Vagina (tissue), 2 donors: Measurements from ENCODE around the gene NELL1.

ENCODE experiments used
- POLR2A ChIP-seq, 2 donors: fragments of 450-650 bp; IDR thresholded peaks; one replicate each; pipeline ENCODE4 v1.6.1; 2017; ENCODE audit warnings: antibody characterized with exemption in 2 of 2, mild to moderate bottlenecking in 2 of 2, moderate library complexity in 2 of 2
- POLR2AphosphoS5 ChIP-seq, 2 donors: sonication (generic); formaldehyde crosslinking; IDR thresholded peaks; one replicate each; pipeline ENCODE4 v1.9.0; 2017; ENCODE audit warnings: antibody characterized with exemption in 2 of 2, mild to moderate bottlenecking in 2 of 2, low read depth in 1 of 2; ENCODE audit not compliant: insufficient read depth in 1 of 2

DNA sequence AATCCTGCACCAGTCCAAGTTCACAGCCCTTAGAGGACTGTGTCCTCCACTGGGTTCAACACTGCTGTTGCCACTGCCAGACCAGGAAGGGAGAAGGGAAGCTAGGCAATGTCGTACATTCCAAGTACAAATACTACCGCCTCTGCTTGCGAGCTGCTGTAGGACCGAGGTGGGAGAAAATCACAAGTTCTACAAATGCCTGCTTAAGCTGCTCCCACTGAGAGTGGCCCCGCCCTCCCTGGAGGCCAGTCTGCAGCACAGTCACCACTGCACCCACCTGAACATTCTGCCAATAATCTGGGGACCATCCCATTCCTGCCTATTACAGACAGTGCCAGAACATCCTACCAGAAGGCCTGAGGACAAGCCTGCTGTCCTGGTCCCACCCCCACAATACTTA, 816.0 kb downstream of the NELL1 start:
- TF ChIP-seq POLR2AphosphoS5 (IDR thresholded peaks at IDR 0.05; ENCODE audit: insufficient read depth in 1 of 2, low read depth in 1 of 2) (no peak), POLR2A (IDR thresholded peaks at IDR 0.05) (no peak)
